GM18507 (cell line): Measurements from ENCODE around the gene PREB.
"Not testable (repeated sequence)": the region's sequence is repeated elsewhere in the genome, so short reads cannot be mapped to it uniquely, and the experiment has no call there.

Experiments used
- DNase-seq: peaks from one replicate; pipeline ENCODE4 v3.0.0; 2011; ENCODE audit warnings: low read depth; ENCODE audit not compliant: insufficient read length; ENCODE audit errors: extremely low spot score
- FAIRE-seq: peaks from 2 replicates; lab custom pipeline; 2011; peaks lifted over from hg19 to GRCh38; lab: Jason Lieb, UNC

Gene PREB, protein sequence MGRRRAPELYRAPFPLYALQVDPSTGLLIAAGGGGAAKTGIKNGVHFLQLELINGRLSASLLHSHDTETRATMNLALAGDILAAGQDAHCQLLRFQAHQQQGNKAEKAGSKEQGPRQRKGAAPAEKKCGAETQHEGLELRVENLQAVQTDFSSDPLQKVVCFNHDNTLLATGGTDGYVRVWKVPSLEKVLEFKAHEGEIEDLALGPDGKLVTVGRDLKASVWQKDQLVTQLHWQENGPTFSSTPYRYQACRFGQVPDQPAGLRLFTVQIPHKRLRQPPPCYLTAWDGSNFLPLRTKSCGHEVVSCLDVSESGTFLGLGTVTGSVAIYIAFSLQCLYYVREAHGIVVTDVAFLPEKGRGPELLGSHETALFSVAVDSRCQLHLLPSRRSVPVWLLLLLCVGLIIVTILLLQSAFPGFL

DNA sequence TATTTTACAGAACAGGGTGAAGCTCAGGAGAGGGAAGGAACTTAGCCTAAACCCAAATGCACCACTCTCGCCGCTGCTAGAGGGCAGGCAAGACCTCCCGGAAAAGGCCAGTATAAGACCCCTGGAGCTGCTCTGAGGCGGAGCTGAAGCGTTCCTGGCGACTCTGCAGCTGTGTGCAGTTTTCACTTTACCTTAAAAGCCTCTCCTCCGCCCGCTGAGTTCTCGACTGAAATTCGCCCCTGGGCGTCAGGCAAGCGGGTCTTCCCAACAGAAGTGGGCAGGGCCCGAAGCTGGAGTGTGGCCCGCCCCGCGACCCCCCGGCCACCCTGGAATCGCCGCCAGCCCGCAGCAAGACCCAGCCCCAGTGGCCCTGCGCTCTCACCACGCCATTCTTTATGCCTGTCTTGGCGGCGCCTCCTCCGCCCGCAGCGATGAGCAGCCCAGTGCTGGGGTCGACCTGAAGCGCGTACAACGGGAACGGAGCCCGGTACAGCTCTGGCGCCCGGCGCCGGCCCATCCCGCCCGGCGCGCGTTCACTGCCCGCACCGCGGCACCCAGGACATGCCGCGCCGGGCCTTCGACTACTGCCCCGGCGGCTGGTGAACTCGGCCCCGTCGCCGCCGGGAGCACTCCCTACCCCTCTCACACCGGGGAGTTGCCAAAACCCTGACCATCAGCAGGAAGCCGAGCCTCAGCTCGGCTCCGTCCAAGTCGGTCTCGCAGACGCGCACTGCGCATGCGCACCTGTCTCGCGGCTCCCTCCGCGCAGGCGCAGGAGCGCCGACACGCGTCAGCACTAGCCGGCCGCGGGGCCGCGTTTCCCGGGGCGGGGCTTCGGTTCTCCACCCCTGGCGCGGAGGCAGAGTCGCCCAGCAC is at the start of gene PREB:
Gene PREB (minus strand): TSS at position 732 of the 876 bp plus-strand sequence. CDS start 215 bp downstream, at position 517.
- FAIRE-seq = peak; percentile 98

DNA sequence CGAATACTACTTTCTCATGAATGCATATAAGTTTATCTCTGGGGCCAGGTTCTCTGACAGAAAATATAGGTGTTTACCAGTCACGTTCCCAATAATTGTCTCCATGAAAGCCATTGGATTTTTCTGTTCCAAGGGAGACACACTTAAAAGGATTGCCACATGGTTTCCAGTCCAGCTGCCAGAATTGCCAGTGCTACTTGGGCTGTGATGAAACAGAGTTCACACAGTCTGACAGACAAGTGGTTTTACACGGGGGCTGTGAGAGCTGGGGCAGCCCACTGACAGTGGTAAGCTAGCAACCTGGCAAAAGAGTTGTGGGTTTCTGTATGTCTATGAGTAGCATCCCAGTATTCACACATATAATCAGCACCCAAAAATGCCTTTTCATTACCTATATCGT is 49.7 kb upstream of the PREB start:
- FAIRE-seq (no peak), DNase-seq (no peak)

More for the DNA sequence above, at the start of gene PREB:
- DNase-seq = peak; percentile 99

DNA sequence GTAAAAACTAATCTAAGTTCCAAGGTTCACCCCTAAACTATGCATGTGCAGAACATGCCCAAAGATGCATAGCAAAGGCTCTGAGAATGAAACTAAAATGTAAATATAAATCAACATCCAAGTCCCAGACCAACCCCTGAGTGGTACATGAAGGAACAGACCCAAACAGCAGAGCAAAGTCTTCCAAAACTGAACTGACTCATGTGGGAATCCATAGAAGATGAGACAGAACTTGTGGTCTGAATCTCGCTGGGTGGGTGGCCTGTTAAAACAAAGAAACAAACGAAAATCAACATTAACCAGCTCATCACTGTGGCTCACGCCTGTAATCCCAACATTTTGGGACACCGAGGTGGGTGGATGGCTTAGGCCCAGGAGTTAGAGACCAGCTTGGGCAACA is 47.9 kb upstream of the PREB start:
- FAIRE-seq (no peak), DNase-seq (no peak)

DNA sequence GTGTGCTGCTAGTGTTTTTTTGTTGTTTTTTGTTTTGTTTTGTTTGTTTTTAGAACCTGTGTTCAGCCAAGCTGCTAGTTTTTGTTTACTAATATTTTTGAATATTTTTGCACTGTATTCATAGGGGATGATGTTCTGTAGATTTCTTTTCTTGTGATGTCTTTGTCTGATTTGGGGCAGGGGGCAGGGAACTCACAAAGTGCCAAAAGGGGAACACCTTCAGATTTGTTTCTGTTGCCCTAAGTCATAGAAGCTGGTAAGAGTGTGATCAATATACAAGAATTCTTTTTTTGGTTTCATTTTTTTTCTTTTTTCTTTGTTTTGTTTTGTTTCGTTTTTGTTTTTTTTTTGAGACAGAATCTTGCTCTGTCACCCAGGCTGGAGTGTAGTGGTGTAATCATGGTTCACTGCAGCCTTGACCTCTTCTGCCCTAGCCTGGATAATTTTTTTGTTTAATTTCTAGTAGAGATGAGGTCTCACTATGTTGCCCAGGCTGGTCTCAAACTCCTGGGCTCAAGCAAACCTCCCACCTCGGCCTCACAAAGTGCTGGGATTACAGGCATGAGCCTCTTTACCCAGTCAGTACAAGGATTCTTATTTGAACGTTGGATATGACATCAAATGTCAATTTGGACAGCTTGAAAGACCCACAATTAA is 45.0 kb upstream of the PREB start:
- no peak for DNase-seq

DNA sequence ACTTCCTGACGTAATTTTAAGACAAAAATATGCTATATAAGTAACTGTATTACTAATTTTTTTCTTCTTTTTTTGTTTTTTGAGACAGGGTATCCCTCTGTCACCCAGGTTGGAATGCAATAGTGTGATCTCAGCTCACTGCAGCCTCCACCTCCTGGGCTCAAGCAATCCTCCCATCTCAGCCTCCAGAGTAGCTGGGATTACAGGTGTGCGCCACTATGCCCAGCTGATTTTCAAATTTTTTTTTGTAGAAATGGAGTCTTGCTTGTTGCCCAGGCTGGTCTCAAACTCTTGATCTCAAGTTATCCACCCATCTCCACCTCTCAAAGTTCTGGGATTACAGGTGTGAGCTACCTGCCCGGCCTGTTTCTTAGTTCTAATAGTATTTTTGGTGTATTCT is 44.0 kb upstream of the PREB start:
- no peak for DNase-seq
- no peak for FAIRE-seq

More for the DNA sequence above, 45.0 kb upstream of the PREB start:
- FAIRE-seq = no peak

DNA sequence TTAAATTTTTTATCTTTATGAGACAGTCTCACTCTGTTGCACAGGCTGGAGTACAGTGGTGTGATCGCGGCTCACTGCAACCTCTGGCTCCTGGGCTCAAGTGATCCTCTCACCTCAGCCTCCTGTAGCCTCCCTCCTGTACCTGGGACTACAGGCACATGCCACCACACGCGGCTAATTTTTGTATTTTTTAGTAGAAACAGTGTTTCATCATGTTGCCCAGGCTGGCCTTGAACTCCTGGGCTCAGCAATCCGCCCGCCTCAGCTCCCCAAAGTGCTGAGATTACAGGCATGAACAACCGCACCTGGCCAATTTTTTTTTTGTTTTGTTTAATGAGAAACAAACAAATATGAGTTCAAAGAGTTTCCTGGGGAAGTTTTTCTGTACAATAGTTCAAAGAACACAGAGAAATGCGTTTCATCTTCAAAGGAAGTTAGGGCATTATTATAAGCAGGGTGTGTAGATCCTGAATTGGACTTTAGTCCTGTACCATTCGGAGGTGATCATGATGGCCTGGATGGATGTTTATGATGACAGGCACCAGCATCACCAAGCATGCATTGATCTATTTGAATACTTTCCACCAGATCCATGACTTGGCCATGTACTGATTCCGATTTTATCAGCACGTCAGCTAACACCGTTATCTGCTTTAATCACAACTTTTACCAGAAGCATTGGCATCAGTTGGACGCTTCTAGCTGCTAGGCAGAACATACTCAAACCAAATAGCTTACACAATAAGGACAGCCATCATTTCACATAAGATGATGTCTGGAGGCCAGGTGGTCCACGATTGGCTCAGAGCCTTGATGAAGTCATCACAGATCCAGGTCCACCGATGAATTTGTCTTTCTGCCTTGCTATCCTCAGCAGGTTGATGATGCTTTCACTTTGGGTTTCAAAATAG is 43.3 kb upstream of the PREB start:
- DNase-seq (no peak), FAIRE-seq (no peak)

DNA sequence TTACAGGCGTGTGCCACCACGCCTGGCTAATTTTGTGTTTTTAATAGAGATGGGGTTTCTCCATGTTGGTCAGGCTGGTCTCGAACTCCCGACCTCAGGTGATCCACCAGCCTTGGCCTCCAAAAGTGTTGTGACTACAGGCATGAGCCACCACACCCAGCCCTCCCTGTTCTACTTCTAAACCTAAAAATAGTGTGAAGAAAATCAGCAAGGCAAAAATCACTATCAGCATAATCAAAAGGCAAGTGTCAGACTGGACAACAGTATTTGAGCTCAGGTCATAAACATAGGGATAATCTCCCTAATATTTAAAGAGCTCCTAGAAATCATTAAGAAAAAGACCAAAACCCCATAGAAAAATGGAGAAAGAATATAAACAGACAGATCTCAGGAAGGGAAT is 41.3 kb upstream of the PREB start:
- not testable (repeated sequence) for DNase-seq, FAIRE-seq

DNA sequence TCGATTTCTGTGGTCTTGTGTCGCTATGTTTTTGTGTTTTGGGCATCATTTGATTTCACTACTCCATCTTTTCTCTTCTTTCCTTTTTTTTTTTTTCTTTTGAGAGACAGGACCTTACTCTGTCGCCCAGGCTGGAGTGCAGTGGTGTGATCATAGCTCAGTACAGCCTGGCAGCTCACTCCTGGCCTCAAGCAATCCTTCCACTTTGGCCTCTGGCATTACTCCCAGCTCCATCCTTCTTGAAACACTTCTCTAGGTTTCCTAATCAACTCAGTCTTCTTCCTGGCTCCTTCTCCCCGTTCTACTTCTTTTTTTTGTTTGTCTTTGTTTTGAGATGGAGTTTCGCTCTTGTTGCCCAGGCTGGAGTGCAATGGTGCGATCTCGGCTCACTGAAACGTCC is 40.9 kb upstream of the PREB start:
- no peak for FAIRE-seq
- no peak for DNase-seq

DNA sequence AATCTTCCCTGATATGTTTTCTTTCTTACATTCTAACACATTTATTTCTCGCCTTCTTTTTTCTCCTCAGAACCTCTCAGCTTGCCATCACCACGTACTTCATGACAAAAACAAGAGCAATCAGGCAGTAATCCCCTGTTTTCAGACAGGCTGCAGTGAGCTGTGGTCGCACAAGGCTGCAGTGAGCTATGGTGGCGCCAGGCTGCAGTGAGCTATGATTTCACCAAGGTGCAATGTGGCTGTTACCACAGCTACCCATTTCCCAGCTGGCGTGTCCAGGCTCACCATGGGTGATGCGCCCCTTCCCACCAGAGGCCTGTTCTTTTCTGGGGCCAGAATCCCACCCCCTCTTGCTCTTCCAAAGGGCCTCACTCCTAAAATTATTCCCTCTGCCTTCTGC is 40.2 kb upstream of the PREB start:
- no peak for DNase-seq

DNA sequence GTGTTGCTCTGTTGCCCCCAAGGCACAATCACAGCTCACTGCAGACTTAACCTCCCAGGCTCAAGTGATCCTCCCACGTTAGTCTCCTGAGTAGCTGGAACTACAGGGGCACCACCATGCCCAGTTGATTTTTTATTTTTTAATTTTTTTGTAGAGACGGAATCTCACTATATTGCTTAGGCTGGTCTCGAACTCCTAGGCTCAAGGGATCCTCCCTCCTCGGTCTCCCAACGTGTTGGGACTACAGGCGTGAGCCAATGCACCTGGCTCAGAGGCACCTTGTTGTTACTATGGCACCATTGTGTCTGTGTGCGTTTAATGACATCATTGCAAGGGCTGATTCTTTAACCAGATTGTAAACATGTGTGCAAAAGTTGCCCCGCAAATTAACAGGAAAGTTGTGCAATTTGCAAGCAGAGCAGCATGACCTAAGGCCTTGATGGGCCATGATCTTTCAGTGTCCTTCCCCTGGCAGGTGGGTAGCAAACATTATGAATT is 37.0 kb upstream of the PREB start:
- FAIRE-seq = no peak
- DNase-seq = no peak

More for the DNA sequence above, 40.2 kb upstream of the PREB start:
- FAIRE-seq = no peak

DNA sequence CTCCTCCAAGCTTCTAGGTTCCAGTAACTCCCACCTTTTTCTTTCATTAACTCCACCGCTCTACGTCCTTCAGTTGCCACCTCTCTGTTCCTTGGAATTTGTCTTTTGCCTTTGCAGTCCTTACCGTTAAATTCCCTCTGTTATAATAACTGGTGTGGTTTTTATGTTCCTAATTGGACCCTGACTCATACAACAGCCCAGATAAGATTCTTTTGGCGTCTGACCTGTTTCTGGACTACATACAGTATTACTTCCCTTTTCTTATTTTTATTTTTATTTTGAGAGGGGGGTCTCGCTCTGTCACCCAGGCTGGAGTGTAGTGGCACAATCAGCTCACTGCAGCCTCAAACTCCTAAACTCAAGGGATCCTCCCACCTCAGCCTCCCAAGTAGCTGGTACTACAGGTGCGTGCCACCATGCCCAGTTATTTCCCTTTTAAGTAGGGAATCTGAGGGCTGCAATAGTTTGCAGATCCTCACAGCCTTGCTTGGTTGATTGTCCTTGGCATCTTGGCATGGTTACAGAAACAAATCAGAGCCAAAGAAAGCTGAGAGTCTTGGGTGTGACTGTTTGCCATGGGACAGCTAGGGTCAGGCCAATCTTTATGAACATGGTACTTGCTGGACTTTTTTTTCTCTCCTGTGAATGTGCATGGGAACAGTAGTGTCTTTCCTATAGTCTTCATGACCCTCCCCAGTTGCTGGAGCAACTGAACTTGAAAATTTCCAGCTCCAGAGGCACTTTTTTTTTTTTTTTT is 36.3 kb upstream of the PREB start:
- no peak for DNase-seq
- no peak for FAIRE-seq

DNA sequence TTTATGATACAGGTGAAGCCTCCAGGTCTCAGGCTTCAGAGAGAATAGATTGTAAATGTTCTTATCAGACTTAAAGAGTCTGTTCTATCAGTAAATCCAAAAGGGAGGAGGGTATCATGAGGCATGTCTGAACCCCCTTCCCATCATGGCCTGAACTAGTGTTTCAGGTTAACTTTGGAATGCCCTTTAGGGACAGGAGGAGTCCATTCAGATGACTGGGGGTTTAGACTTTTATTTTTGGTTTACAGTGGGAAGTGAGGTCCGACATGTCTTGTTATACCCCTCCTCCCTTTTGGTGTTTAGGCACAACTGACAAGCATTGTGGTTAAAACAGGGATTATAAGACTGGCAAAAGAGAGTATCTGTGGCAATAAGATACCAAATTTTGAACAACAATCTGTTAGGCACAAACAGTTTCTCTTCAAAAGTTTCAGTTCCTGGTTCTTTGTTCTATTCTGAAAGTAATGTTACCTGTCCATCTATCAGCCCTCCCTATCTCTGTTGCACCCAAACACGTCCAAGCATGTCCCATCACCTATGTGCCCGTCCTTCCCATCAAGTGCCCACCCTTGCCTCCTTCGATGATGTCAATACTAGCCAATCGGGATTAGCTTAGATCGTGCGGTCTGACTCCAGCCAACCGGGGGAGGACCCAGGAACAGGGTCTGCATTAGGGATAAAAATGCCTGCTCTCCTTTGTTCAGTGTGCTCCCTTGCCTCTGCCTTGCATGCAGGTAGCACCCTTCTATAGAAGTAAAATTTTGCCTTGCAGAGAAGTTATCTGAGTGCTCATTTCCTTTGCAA is 30.7 kb upstream of the PREB start:
- no peak for DNase-seq
- peak; percentile 77 for FAIRE-seq

DNA sequence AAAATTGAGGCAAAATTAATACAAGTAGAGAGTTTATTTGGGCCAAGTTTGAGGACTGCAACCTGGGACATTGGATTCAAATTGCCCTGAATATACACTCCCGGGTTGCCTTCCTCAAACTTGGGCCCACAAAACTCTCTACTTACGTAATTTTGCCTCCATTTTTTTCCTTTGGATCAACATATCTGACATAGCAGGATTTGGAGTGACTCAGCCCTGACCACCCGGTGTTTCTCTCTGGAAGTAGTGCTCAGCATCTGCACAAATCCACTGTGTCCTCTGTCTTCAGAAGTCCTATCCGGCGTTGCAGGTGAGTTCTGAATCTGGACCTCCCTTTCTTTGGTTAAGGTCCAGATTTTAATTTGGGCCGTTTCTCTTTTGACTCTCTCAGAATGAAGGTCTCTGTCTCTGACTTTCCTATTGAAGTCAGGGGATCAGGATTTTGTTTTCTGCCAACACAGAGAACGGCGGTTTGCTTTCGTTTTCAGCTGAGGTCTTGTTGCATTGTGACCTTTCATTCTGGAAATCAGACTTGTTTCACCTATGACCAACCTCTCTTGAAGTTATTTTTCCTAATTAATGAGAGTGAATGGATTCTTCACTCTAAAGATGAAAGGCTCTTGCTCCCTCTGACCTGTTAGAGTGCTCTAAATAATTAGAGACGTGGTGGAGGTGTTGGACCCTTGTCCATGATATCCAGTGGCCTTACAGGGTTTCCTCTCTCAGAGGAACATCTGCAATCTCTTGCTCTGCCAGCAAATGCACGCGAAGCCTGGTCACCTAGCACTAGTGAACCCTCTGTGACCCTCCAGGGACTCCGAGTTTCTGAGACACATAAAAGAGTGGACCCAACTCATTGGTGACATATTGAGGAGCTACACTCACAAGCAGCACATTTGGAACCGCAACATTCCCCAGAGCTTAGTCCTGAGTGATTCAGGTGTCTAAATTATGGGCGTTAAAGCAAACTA is 28.0 kb upstream of the PREB start:
- FAIRE-seq (peak; percentile 69), DNase-seq (no peak)

DNA sequence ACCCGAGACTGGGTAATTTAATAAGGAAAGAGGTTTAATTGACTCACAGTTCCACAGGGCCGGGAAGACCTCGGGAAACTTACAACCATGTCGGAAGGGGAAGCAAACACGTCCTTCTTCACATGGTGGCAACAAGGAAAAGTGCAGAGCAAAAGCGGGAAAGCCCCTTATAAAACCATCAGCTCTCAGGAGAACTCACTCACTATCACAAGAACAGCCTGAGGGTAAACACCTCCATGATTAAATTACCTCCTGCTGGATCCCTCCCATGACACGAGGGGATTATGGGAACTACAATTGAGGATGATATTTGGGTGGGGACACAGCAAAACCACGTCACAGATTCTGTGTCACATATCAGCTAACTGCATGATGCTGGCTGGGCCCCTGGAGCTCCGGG is 25.8 kb upstream of the PREB start:
- FAIRE-seq (no peak), DNase-seq (no peak)

DNA sequence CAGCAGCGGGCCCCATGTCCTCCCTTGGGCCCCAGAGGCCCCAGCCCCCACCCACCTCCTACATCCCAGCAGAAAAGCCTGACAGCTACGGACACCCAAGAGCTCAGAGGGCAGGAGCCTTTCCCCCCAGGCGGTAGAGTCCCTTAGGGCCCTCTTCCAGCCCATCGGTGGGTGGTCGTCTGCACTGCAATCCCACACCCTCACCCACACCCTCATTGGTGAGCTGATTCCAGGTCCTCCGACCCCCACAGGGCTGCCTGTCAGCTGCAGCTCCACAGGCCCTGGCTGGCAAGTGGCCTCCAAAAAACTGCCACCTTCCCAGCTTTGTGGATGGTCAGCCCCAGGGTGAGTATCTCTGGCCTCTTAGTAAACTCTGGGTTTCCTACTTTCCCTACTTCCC is 24.8 kb upstream of the PREB start:
- DNase-seq (no peak), FAIRE-seq (no peak)

DNA sequence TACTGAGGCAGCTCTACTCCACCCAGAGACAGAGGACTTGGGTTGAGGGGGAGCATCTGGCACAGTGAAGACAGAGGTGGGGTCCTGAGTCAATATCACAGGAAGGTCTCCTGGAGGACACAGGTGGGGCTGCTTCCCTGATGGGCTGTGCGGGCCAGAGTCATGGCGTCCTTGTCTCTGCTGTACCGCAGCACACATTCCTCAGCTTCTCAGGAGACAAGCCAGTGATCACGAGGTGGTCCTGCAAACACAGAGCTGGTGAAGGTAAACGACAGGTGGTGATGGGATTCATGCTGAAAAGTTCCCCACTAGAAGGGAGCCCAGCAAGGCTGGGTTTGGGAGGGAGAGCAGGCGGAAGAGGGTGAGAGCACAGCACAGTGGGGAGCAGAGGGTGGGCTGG is 24.0 kb upstream of the PREB start:
- FAIRE-seq = no peak
- DNase-seq = no peak
